Measurements from ENCODE around the gene OPCML.

OPCML gene

GRCh38 chr11:133388975-133389568, 143.2 kb downstream of the OPCML start:
- TF ChIP-seq, protein P1, sequence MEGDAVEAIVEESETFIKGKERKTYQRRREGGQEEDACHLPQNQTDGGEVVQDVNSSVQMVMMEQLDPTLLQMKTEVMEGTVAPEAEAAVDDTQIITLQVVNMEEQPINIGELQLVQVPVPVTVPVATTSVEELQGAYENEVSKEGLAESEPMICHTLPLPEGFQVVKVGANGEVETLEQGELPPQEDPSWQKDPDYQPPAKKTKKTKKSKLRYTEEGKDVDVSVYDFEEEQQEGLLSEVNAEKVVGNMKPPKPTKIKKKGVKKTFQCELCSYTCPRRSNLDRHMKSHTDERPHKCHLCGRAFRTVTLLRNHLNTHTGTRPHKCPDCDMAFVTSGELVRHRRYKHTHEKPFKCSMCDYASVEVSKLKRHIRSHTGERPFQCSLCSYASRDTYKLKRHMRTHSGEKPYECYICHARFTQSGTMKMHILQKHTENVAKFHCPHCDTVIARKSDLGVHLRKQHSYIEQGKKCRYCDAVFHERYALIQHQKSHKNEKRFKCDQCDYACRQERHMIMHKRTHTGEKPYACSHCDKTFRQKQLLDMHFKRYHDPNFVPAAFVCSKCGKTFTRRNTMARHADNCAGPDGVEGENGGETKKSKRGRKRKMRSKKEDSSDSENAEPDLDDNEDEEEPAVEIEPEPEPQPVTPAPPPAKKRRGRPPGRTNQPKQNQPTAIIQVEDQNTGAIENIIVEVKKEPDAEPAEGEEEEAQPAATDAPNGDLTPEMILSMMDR (IDR thresholded peaks at IDR 0.05; ENCODE audit: poor library complexity, severe bottlenecking), result no peak
- H3K27me3 ChIP-seq (ENCODE audit: insufficient read depth, poor library complexity, severe bottlenecking), result no peaks in the 10 kb centered on the region
- no peak for DNase-seq (ENCODE audit: low spot score)
- no peak overlapping the region for H3K27ac ChIP-seq (ENCODE audit: poor library complexity, severe bottlenecking)
- no peaks in the 10 kb centered on the region for H3K36me3 ChIP-seq (ENCODE audit: low read depth)
- no peak for ATAC-seq (ENCODE audit: low read depth)
- no peak overlapping the region for H3K4me3 ChIP-seq (ENCODE audit: severe bottlenecking)
- no peaks in the 10 kb centered on the region for H3K9me3 ChIP-seq (ENCODE audit: severe bottlenecking)
- no peaks in the 10 kb centered on the region for H3K4me1 ChIP-seq (ENCODE audit: insufficient read depth, poor library complexity, severe bottlenecking)

DNA sequence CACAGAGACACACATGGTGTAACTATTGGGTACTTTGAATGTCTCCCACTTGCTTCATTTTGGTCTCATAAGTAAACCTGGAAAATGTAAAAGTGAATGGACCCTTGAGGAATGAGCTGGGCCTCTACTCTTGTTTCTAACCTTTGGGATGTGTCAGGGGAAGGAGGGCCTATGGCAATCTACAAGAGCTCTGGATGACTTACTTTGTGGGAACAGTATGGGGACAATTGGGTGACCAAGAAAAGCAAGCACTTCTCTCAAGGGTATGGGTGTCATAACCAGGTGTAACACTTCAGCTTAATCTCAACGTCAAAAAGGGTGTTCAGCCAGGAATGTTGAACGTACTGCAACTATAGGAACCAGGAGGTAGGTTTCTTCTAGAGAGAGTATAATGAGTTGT, 144.0 kb downstream of the OPCML start:
- H3K27me3 ChIP-seq (ENCODE audit: insufficient read depth, poor library complexity, severe bottlenecking), result no peaks in the 10 kb centered on the region
- TF ChIP-seq, protein P1 (IDR thresholded peaks at IDR 0.05; ENCODE audit: poor library complexity, severe bottlenecking), result no peak
- no peak overlapping the region for H3K4me3 ChIP-seq (ENCODE audit: severe bottlenecking)
- DNase-seq (ENCODE audit: low spot score), result no peak
- no peaks in the 10 kb centered on the region for H3K9me3 ChIP-seq (ENCODE audit: severe bottlenecking)
- no peaks in the 10 kb centered on the region for H3K4me1 ChIP-seq (ENCODE audit: insufficient read depth, poor library complexity, severe bottlenecking)
- no peak for ATAC-seq (ENCODE audit: low read depth)
- H3K27ac ChIP-seq (ENCODE audit: poor library complexity, severe bottlenecking), result no peak overlapping the region
- H3K36me3 ChIP-seq (ENCODE audit: low read depth), result no peaks in the 10 kb centered on the region

GRCh38 chr11:133386852-133387251, 145.4 kb downstream of the OPCML start:
- DNase-seq (ENCODE audit: low spot score) (no peak), ATAC-seq (ENCODE audit: low read depth) (no peak)
- no peaks in the 10 kb centered on the region for H3K27me3 ChIP-seq (ENCODE audit: insufficient read depth, poor library complexity, severe bottlenecking)
- no peak overlapping the region for H3K27ac ChIP-seq (ENCODE audit: poor library complexity, severe bottlenecking)
- no peaks in the 10 kb centered on the region for H3K4me1 ChIP-seq (ENCODE audit: insufficient read depth, poor library complexity, severe bottlenecking)
- TF ChIP-seq, protein P1 (IDR thresholded peaks at IDR 0.05; ENCODE audit: poor library complexity, severe bottlenecking), result no peak
- H3K36me3 ChIP-seq (ENCODE audit: low read depth), result no peaks in the 10 kb centered on the region
- H3K9me3 ChIP-seq (ENCODE audit: severe bottlenecking), result no peaks in the 10 kb centered on the region
- H3K4me3 ChIP-seq (ENCODE audit: severe bottlenecking), result no peak overlapping the region

- H3K4me1 ChIP-seq (ENCODE audit: insufficient read depth, poor library complexity, severe bottlenecking), result no peaks in the 10 kb centered on the region
- no peaks in the 10 kb centered on the region for H3K27me3 ChIP-seq (ENCODE audit: insufficient read depth, poor library complexity, severe bottlenecking)
- TF ChIP-seq, protein P1 (IDR thresholded peaks at IDR 0.05; ENCODE audit: poor library complexity, severe bottlenecking), result no peak
- H3K36me3 ChIP-seq (ENCODE audit: low read depth), result no peaks in the 10 kb centered on the region
- H3K9me3 ChIP-seq (ENCODE audit: severe bottlenecking), result no peaks in the 10 kb centered on the region
- DNase-seq (ENCODE audit: low spot score) (no peak), ATAC-seq (ENCODE audit: low read depth) (no peak)
- H3K4me3 ChIP-seq (ENCODE audit: severe bottlenecking), result no peak overlapping the region
- H3K27ac ChIP-seq (ENCODE audit: poor library complexity, severe bottlenecking), result no peak overlapping the region
These were observed 146.0 kb downstream of the OPCML start for GRCh38 chr11:133386262-133386661.

GRCh38 chr11:133385781-133386180, 146.5 kb downstream of the OPCML start:
- no peak for DNase-seq (ENCODE audit: low spot score)

More at GRCh38 chr11:133385781-133386180, 146.5 kb downstream of the OPCML start:
- Histone ChIP-seq H3K4me1 (ENCODE audit: insufficient read depth, poor library complexity, severe bottlenecking) (no peaks in the 10 kb centered on the region), H3K27ac (ENCODE audit: poor library complexity, severe bottlenecking) (no peak overlapping the region), H3K9me3 (ENCODE audit: severe bottlenecking) (no peaks in the 10 kb centered on the region), H3K4me3 (ENCODE audit: severe bottlenecking) (no peak overlapping the region), H3K27me3 (ENCODE audit: insufficient read depth, poor library complexity, severe bottlenecking) (no peaks in the 10 kb centered on the region), H3K36me3 (ENCODE audit: low read depth) (no peaks in the 10 kb centered on the region)
- TF ChIP-seq, protein P1 (IDR thresholded peaks at IDR 0.05; ENCODE audit: poor library complexity, severe bottlenecking), result no peak
- ATAC-seq (ENCODE audit: low read depth), result no peak
